H7 (cell line): ENCODE measurements around the gene RPS6KA1. TPM values are rescaled to one million over a fixed set of nuclear protein-coding genes. Genes with fewer than 3 reads are reported as not detected.
"Not testable (repeated sequence)": the region's sequence is repeated elsewhere in the genome, so short reads cannot be mapped to it uniquely, and the experiment has no call there.

Source experiments
- DNase-seq: peaks from one replicate; pipeline ENCODE4 v3.0.0; 2012
- H3K27me3 ChIP-seq: 2 replicates; pipeline ENCODE4 v1.6.0; 2011; ENCODE audit warnings: mild to moderate bottlenecking, low read length; ENCODE audit not compliant: control insufficient read depth, insufficient read depth
- H3K36me3 ChIP-seq: replicated peaks from 2 replicates; pipeline ENCODE4 v1.5.1; 2011; ENCODE audit warnings: low read length; ENCODE audit not compliant: control insufficient read depth, insufficient read depth
- H3K4me3 ChIP-seq: 2 replicates; pipeline ENCODE4 v1.5.1; 2011; ENCODE audit warnings: low read depth, mild to moderate bottlenecking, control low read depth, low read length, moderate library complexity; ENCODE audit not compliant: insufficient read depth
- total RNA-seq: library from RNA; depleted of rRNA; stranded (reverse); fragments of >200 nt; shearing (Covaris generic); gene quantifications from 2 replicates; pipeline ENCODE4 v1.2.3, GENCODE V29; 2014; rRNA removed

RPS6KA1 gene
- 101 and 121 TPM in 2 replicates for total RNA-seq

DNA sequence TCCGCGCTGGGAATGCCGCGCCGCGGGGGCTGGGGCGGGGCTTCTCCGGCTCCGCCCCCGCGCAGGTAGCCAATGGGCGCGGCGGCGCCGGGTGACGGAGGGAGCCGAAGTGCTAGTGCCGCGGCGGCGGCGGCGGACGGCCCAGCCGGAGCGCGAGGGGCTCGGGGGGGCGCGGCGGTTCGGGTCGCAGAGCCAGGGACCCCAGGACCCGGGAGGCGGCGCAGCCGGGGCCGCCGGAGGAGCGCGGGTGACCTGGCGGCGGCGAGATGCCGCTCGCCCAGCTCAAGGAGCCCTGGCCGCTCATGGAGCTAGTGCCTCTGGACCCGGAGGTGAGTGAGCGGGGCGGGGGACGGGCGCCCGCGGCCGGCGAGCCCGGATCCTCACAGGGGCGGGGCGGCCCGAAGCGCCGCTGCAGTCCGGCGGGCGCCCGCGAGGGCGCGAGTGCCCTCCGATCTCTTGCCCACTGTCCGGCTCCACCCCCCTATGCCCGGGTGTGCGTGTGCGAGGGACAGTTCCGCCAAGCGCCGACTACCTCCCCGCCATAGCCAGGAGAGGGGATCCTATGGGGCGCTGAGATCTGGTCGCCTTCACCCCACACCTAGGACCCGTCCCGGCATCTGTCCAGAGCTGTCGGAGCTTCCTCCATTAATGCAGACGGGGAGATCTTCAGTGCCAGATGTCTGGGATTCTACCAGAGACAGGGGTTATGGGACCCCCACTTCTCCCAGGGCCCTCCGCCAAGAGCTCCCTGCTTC is at the start of gene RPS6KA1:
Gene RPS6KA1, plus strand, starts transcription at position 107 of the 755 bp plus-strand sequence. Its CDS starts 160 bp downstream, at position 267.
- peak; percentile 99 for DNase-seq
- Histone ChIP-seq H3K27me3 (peaks cover 2% of the 10 kb centered on the region; the same call in 1 of the 2 replicates), H3K4me3 (peak within 1 kb of the TSS; percentile 95), H3K36me3 (no peaks in the 10 kb centered on the region; the same call in 1 of the 2 replicates)

GRCh38 chr1:26482921-26483320 is 46.6 kb upstream of the RPS6KA1 start:
- no peaks in the 10 kb centered on the region for H3K27me3 ChIP-seq
- H3K36me3 ChIP-seq: no peaks in the 10 kb centered on the region
- no peak for DNase-seq

GRCh38 chr1:26483980-26484379 is 45.6 kb upstream of the RPS6KA1 start:
- DNase-seq: no peak
- Histone ChIP-seq H3K36me3 (no peaks in the 10 kb centered on the region), H3K4me3 (no peak overlapping the region), H3K27me3 (no peaks in the 10 kb centered on the region)

More at GRCh38 chr1:26482921-26483320, 46.6 kb upstream of the RPS6KA1 start:
- H3K4me3 ChIP-seq: no peak overlapping the region

DNA sequence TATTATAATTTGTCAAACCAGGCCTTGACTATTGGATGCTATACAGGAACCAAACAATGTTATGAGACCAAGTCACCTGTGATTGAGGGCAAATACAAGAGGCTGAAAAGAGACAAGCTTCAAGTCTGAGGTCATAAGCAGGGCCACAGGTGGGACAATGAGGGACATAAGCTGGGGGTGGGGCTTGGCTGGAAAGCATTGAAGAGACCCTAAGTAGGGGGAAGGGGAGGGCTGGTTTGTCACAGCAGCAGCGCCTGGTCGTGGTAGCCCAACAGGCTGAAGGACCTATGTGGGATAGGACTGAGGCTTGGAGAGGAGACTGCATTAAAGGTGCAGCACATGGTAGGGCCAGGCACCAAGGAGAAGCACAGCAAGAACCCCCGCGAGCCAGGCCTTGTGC is 39.4 kb upstream of the RPS6KA1 start:
- no peak overlapping the region for H3K4me3 ChIP-seq
- H3K36me3 ChIP-seq: no peaks in the 10 kb centered on the region
- no peak for DNase-seq
- H3K27me3 ChIP-seq: no peaks in the 10 kb centered on the region

- H3K36me3 ChIP-seq: no peaks in the 10 kb centered on the region
- no peaks in the 10 kb centered on the region for H3K27me3 ChIP-seq
- H3K4me3 ChIP-seq: no peak overlapping the region
- DNase-seq: no peak
These were observed 36.3 kb upstream of the RPS6KA1 start for GRCh38 chr1:26493267-26493666.

GRCh38 chr1:26493938-26494337 is 35.6 kb upstream of the RPS6KA1 start:
- Histone ChIP-seq H3K27me3 (no peaks in the 10 kb centered on the region), H3K4me3 (no peak overlapping the region), H3K36me3 (no peaks in the 10 kb centered on the region)
- DNase-seq: no peak

DNA sequence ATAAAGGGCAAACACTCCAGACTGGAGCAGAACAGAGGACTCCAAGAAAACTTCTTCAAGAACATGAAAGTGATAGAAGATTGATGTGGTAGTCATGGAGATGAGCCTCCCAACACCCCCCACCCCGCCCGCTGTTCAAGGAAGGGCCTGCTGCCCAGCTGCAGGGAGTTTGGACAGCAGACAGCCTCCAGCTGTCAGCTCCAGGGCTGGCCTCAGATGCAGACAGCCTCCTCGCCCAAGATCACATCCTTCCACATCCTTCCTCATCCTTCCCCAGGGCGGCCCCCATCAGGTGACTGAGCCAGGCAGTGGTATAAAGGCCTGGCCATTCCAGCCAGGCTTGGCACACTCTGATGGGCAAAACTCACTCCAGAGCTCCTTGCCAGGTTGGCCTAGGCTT is 32.7 kb upstream of the RPS6KA1 start:
- DNase-seq: no peak
- H3K27me3 ChIP-seq: 0 out of 2 replicates have a peak, but pooled peaks cover 2% of the 10 kb centered on the region
- no peak overlapping the region for H3K4me3 ChIP-seq
- no peaks in the 10 kb centered on the region for H3K36me3 ChIP-seq

DNA sequence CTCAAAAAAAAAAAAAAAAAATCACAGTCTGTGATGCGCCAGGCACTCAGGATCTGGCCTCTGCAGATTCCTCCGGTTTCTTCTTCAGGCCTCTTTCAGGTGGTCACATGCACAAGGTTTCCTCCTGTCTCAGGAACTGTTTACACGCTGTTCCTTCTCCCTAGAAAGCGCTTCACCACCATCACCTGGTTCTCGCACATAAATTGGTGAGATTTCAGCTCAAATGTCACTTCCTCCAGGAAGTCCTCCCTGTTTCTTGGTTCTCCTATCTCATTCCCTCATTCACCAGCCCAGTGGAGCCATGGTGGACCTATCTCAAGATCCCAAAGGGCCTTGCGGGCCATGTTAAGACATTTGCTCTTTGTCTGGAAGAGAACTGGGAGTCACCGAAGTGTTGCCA is 30.7 kb upstream of the RPS6KA1 start:
- Histone ChIP-seq H3K4me3 (no peak overlapping the region), H3K36me3 (no peaks in the 10 kb centered on the region), H3K27me3 (0 out of 2 replicates have a peak, but pooled peaks cover 2% of the 10 kb centered on the region)
- no peak for DNase-seq

DNA sequence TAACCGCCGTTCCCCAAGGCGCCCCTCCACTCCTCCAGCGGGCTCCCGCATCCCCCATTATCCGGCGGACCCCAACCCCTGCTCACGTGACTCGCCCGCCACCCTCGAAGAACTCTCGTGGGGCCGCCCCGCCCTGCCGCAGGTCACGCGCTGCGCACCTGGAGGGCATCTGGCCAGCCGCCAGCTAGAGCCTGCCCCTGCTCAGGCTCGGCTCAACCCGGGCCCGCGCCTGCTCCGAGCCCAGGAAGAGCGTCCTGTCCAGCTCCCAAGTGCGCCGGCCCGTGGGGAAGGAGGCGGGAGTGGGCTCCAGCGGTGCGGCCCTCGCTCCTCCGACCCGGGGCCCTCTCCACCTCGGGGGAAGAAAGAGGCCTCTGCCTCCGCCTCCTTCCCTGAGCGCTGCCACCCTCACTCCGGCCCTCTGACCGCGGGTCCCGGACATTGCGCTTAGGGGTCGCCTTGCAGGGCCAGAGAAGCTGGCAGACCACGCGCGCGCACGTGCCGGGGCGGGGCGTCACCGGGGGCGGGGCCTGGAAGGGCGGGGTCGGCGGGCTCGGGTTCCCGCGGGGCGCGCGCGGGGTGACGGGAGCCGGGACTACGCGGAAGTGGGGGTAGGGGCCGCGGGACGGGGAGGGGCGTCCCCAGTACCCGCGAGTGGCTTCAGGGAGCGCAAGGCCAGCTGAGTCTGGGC is 28.9 kb upstream of the RPS6KA1 start:
- H3K4me3 ChIP-seq: peak overlapping the region; percentile 75
- H3K36me3 ChIP-seq: no peaks in the 10 kb centered on the region
- peak; percentile 95 for DNase-seq
- 0 out of 2 replicates have a peak, but pooled peaks cover 2% of the 10 kb centered on the region for H3K27me3 ChIP-seq

DNA sequence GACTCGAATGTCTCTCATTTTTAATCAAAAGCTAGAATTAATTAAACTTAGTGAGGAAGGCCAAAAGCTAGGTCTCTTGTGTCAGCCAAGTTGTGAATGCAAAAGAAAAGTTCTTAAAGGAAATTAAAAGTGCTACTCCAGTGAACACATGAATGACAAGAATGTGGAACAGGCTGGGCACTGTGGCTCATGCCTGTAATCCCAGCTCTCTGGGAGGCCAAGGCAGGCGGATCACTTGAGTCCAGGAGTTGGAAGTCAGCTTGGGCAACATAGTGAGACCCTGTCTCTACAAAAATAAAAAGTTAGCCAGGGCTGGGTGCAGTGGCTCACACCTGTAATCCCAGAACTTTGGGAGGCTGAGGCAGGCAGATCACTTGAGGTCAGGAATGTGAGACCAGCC is 18.9 kb upstream of the RPS6KA1 start:
- not testable (repeated sequence) for H3K4me3 ChIP-seq, H3K27me3 ChIP-seq, H3K36me3 ChIP-seq, DNase-seq

GRCh38 chr1:26515836-26516235 is 13.7 kb upstream of the RPS6KA1 start:
- not testable (repeated sequence) for H3K36me3 ChIP-seq, H3K4me3 ChIP-seq, DNase-seq, H3K27me3 ChIP-seq

DNA sequence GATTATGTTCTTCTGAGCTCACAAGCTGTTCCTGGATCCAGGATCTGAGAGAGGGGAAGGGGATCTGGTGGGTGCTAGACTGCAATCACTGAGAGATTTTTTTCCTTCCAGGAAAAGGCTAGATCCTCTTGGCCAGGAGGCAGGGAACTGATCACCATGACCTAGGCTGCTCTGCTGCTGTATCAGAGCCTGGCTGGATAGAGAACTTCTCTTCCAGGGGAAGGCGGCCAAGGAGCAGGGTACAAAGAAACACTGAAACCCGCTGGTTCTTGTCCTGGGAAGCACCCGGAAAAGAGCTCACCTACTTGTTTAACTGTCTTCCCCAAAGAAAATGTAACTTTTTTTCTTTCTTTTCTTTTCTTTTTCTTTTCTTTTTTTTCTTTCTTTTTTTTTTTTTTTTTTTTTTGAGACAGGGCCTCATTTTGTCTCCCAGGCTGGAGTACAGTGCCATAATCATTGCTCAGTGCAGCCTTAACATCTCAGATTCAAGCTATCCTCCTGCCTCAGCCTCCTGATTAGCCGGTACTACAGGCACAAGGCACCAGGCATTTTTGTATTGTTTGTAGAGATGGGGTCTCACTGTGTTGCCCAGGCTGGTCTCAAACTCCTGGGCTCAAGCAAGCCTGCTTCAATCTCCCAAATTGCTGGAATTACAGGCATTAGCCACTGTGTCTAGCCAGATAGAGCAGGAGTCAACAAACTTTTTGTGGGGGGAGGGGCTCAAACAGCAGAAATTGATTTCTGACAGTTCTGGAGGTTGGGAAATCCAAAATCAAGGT is 12.4 kb upstream of the RPS6KA1 start:
- Histone ChIP-seq H3K36me3 (no peaks in the 10 kb centered on the region), H3K4me3 (no peak overlapping the region), H3K27me3 (no peaks in the 10 kb centered on the region; the same call in 1 of the 2 replicates)
- no peak for DNase-seq

GRCh38 chr1:26517766-26518049 is 11.9 kb upstream of the RPS6KA1 start:
- Histone ChIP-seq H3K27me3 (no peaks in the 10 kb centered on the region; the same call in 1 of the 2 replicates), H3K4me3 (no peak overlapping the region), H3K36me3 (no peaks in the 10 kb centered on the region)
- no peak for DNase-seq

GRCh38 chr1:26518355-26518754 is 11.2 kb upstream of the RPS6KA1 start:
- Histone ChIP-seq H3K27me3 (no peaks in the 10 kb centered on the region; the same call in 1 of the 2 replicates), H3K36me3 (no peaks in the 10 kb centered on the region), H3K4me3 (no peak overlapping the region)
- DNase-seq: no peak
